Esophagus (tissue), 2 donors: ENCODE results near the gene MPI. TPM values are rescaled to one million over a fixed set of nuclear protein-coding genes. Genes with fewer than 3 reads are reported as not detected.
A peak's percentile ranks its signal among the peaks of the same experiment; 100 is the strongest.
"Not testable (repeated sequence)": the region's sequence is repeated elsewhere in the genome, so short reads cannot be mapped to it uniquely, and the experiment has no call there.

Source experiments
- H3K27ac ChIP-seq, 2 donors: one replicate each; pipeline ENCODE4 v1.5.1; 2013; ENCODE audit warnings: low read depth in 2 of 2, mild to moderate bottlenecking in 2 of 2, inconsistent platforms in 1 of 2, low read length in 1 of 2, moderate library complexity in 1 of 2
- H3K27me3 ChIP-seq, 2 donors: one replicate each; pipeline ENCODE4 v1.6.1; 2013; ENCODE audit warnings: low read length in 2 of 2, control low read depth in 1 of 2, mild to moderate bottlenecking in 1 of 2; ENCODE audit not compliant: insufficient read depth in 2 of 2, control insufficient read depth in 1 of 2
- H3K36me3 ChIP-seq, 2 donors: one replicate each; pipeline ENCODE4 v1.6.1; 2013; ENCODE audit warnings: low read length in 1 of 2; ENCODE audit not compliant: control insufficient read depth in 2 of 2, insufficient read depth in 2 of 2
- H3K4me1 ChIP-seq, 2 donors: one replicate each; pipeline ENCODE4 v1.6.1; 2013; ENCODE audit warnings: low read length in 1 of 2; ENCODE audit not compliant: control insufficient read depth in 2 of 2, insufficient read depth in 2 of 2
- H3K4me3 ChIP-seq, 2 donors: one replicate each; pipeline ENCODE4 v1.5.1; 2013; ENCODE audit warnings: low read length in 2 of 2, mild to moderate bottlenecking in 2 of 2, low read depth in 1 of 2, moderate library complexity in 1 of 2
- H3K9me3 ChIP-seq, 2 donors: one replicate each; pipeline ENCODE4 v1.6.1; 2013; ENCODE audit warnings: mild to moderate bottlenecking in 2 of 2, low read depth in 1 of 2, low read length in 1 of 2, moderate library complexity in 1 of 2; ENCODE audit not compliant: control insufficient read depth in 2 of 2, insufficient read depth in 1 of 2
- WGBS, 2 donors: extraction: QIAGEN DNeasy Blood & Tissue Kit; methylation state at CpG; one replicate each; pipeline ENCODE4 v1.1.7; 2013; 5-methylcytosine and 5-hydroxymethylcytosine counted together
- polyA plus RNA-seq, 2 donors: library from polyadenylated mRNA; stranded (reverse); fragments of 200-250 nt; gene quantifications; one replicate each; pipeline ENCODE4 v1.2.3, GENCODE V29; 2013
- donor health status: healthy with polysubstance abuse.
- donor health status: Bipolar disorder and iron deficiency.

Gene MPI
- polyA plus RNA-seq, 2 donors, result 26.5 to 27.4 TPM

- 78 to 80% methylated on average over 6 to 10 of the region's 10 CpGs for WGBS, 2 donors
- H3K4me3 ChIP-seq, H3K27ac ChIP-seq, H3K27me3 ChIP-seq, H3K9me3 ChIP-seq, H3K36me3 ChIP-seq: not testable (repeated sequence)
- H3K4me1 ChIP-seq, result peaks cover 0 to 13% of the 10 kb centered on the region in 2 donors
Measured at GRCh38 chr15:74887537-74888193, 2.2 kb upstream of the MPI start.

- no peak overlapping the region for H3K4me3 ChIP-seq
- H3K27me3 ChIP-seq, result no peaks in the 10 kb centered on the region
- no peaks in the 10 kb centered on the region for H3K9me3 ChIP-seq
- peaks cover 0 to 22% of the 10 kb centered on the region in 2 donors for H3K4me1 ChIP-seq
- peaks cover 0 to 9% of the 10 kb centered on the region in 2 donors for H3K36me3 ChIP-seq
- peak overlapping the region in 1 of 2 donors; percentile 90 for H3K27ac ChIP-seq
- 93 to 94% methylated on average over 4 of the region's 4 CpGs for WGBS, 2 donors
Measured at GRCh38 chr15:74888716-74889115, 1.1 kb upstream of the MPI start.

GRCh38 chr15:74889390-74889882, 406 bp upstream of the MPI start:
- Histone ChIP-seq H3K4me1 (peaks cover 0 to 22% of the 10 kb centered on the region in 2 donors), H3K9me3 (no peaks in the 10 kb centered on the region), H3K27me3 (no peaks in the 10 kb centered on the region), H3K27ac (peak overlapping the region; percentile 79 to 90), H3K36me3 (peaks cover 0 to 9% of the 10 kb centered on the region in 2 donors), H3K4me3 (peak overlapping the region; percentile 80 to 91)
- WGBS, 2 donors, result 18 to 20% methylated on average over 8 of the region's 8 CpGs

- Histone ChIP-seq H3K27ac (peak overlapping the region; percentile 79 to 90), H3K4me3 (peak overlapping the region; percentile 80 to 91), H3K27me3 (no peaks in the 10 kb centered on the region), H3K9me3 (no peaks in the 10 kb centered on the region), H3K4me1 (peaks cover 0 to 22% of the 10 kb centered on the region in 2 donors), H3K36me3 (peaks cover 0 to 9% of the 10 kb centered on the region in 2 donors)
- WGBS, 2 donors, result 0 to 6% methylated on average over 1 of the region's 1 CpG
Measured at GRCh38 chr15:74890665-74890960, 771 bp downstream of the MPI start.

- peak overlapping the region; percentile 66 to 90 for H3K27ac ChIP-seq
- no peaks in the 10 kb centered on the region for H3K9me3 ChIP-seq
- H3K4me1 ChIP-seq, result peaks cover 0 to 22% of the 10 kb centered on the region in 2 donors
- peaks cover 0 to 9% of the 10 kb centered on the region in 2 donors for H3K36me3 ChIP-seq
- no peak overlapping the region for H3K4me3 ChIP-seq
- H3K27me3 ChIP-seq, result no peaks in the 10 kb centered on the region
- 71 to 73% methylated on average over 3 of the region's 3 CpGs for WGBS, 2 donors
Measured at GRCh38 chr15:74891469-74891868, 1.6 kb downstream of the MPI start.

- Histone ChIP-seq H3K9me3 (no peaks in the 10 kb centered on the region), H3K4me1 (peaks cover 0 to 22% of the 10 kb centered on the region in 2 donors), H3K4me3 (no peak overlapping the region), H3K27ac (peak overlapping the region; percentile 29 to 90), H3K27me3 (no peaks in the 10 kb centered on the region), H3K36me3 (peaks cover 0 to 12% of the 10 kb centered on the region in 2 donors)
- 84 to 86% methylated on average over 3 of the region's 3 CpGs for WGBS, 2 donors
Measured at GRCh38 chr15:74892313-74892712, 2.5 kb downstream of the MPI start.

GRCh38 chr15:74892931-74893330, 3.1 kb downstream of the MPI start:
- Histone ChIP-seq H3K9me3 (no peaks in the 10 kb centered on the region), H3K36me3 (peaks cover 0 to 14% of the 10 kb centered on the region in 2 donors), H3K4me3 (no peak overlapping the region), H3K4me1 (peaks cover 0 to 22% of the 10 kb centered on the region in 2 donors), H3K27ac (peak overlapping the region; percentile 29 to 90), H3K27me3 (no peaks in the 10 kb centered on the region)
- 91 to 97% methylated on average over 2 of the region's 2 CpGs for WGBS, 2 donors

- Histone ChIP-seq H3K4me1 (peaks cover 0 to 22% of the 10 kb centered on the region in 2 donors), H3K36me3 (peaks cover 0 to 18% of the 10 kb centered on the region in 2 donors), H3K4me3 (no peak overlapping the region), H3K27me3 (no peaks in the 10 kb centered on the region), H3K27ac (peak overlapping the region; percentile 25 to 90), H3K9me3 (no peaks in the 10 kb centered on the region)
- 73 to 74% methylated on average over 3 of the region's 3 CpGs for WGBS, 2 donors
Measured at GRCh38 chr15:74893627-74894026, 3.8 kb downstream of the MPI start.

GRCh38 chr15:74894383-74894782, 4.5 kb downstream of the MPI start:
- not testable (repeated sequence) for H3K4me3 ChIP-seq
- Histone ChIP-seq H3K4me1 (peaks cover 0 to 18% of the 10 kb centered on the region in 2 donors), H3K36me3 (peaks cover 0 to 18% of the 10 kb centered on the region in 2 donors)

GRCh38 chr15:74895830-74896229, 6.0 kb downstream of the MPI start:
- peaks cover 0 to 30% of the 10 kb centered on the region in 2 donors for H3K36me3 ChIP-seq
- H3K27ac ChIP-seq, result peak overlapping the region in 1 of 2 donors; percentile 5

More at GRCh38 chr15:74894383-74894782, 4.5 kb downstream of the MPI start:
- not testable (repeated sequence) for H3K9me3 ChIP-seq, H3K27me3 ChIP-seq, H3K27ac ChIP-seq
- WGBS, 2 donors, result 97 to 98% methylated on average over 7 of the region's 7 CpGs

More at GRCh38 chr15:74895830-74896229, 6.0 kb downstream of the MPI start:
- H3K9me3 ChIP-seq, result no peaks in the 10 kb centered on the region
- WGBS, 2 donors, result 92 to 95% methylated on average over 6 of the region's 6 CpGs
- peaks cover 0 to 11% of the 10 kb centered on the region in 2 donors for H3K4me1 ChIP-seq
- no peaks in the 10 kb centered on the region for H3K27me3 ChIP-seq
- no peak overlapping the region for H3K4me3 ChIP-seq
